Immature natural killer cell (primary cell): Measurements from ENCODE around the gene ACP1. TPM values are rescaled to one million over a fixed set of nuclear protein-coding genes. Genes with fewer than 3 reads are reported as not detected.

ENCODE experiments used
- DNase-seq, 3 donors: peaks; one replicate each; pipeline ENCODE4 v3.0.0; 2022; ENCODE audit warnings: mixed read lengths in 1 of 3
- H3K27ac Mint-ChIP-seq, 6 donors: one replicate each; pipeline ENCODE4 v1.8.0; 2020; ENCODE audit warnings: mixed read lengths in 6 of 6, mild to moderate bottlenecking in 5 of 6, inconsistent platforms in 4 of 6, moderate library complexity in 3 of 6
- H3K27me3 Mint-ChIP-seq, 3 donors: one replicate each; pipeline ENCODE4 v1.8.0; 2020 to 2021; ENCODE audit warnings: low read depth in 3 of 3, mild to moderate bottlenecking in 3 of 3, mixed read lengths in 3 of 3, moderate library complexity in 3 of 3, inconsistent platforms in 1 of 3
- H3K36me3 Mint-ChIP-seq, 3 donors: one replicate each; pipeline ENCODE4 v1.8.0; 2020; ENCODE audit warnings: mixed read lengths in 3 of 3, inconsistent platforms in 2 of 3, mild to moderate bottlenecking in 2 of 3
- H3K4me1 Mint-ChIP-seq, 2 donors: one replicate each; pipeline ENCODE4 v1.8.0; 2020; ENCODE audit warnings: inconsistent platforms in 2 of 2, mild to moderate bottlenecking in 2 of 2, mixed read lengths in 2 of 2, moderate library complexity in 1 of 2
- H3K4me3 Mint-ChIP-seq, 5 donors: one replicate each; pipeline ENCODE4 v1.8.0; 2020; ENCODE audit warnings: mild to moderate bottlenecking in 5 of 5, mixed read lengths in 5 of 5, inconsistent platforms in 3 of 5, moderate library complexity in 3 of 5
- H3K9me3 Mint-ChIP-seq, 6 donors: one replicate each; pipeline ENCODE4 v1.8.0; 2020; ENCODE audit warnings: mild to moderate bottlenecking in 6 of 6, mixed read lengths in 6 of 6, inconsistent platforms in 4 of 6, moderate library complexity in 3 of 6
- polyA plus RNA-seq, 3 donors: library from polyadenylated mRNA; unstranded; fragments of 300-500 nt; fragmentation: Illumina TruSeq; gene quantifications; one replicate each; pipeline ENCODE4 v1.2.3, GENCODE V29; 2021

The ACP1 gene
- polyA plus RNA-seq, 3 donors from 2014 or later: 191 to 339 (median 197) TPM

GRCh38 chr2:278312-278926 is 13.7 kb downstream of the ACP1 start:
- no peaks in the 10 kb centered on the region for H3K9me3 Mint-ChIP-seq
- no peak overlapping the region for H3K4me3 Mint-ChIP-seq
- peaks cover 0 to 1% (median 0%) of the 10 kb centered on the region in 3 donors for H3K27me3 Mint-ChIP-seq
- H3K27ac Mint-ChIP-seq: no peak overlapping the region
- peaks cover 6 to 12% of the 10 kb centered on the region in 2 donors for H3K4me1 Mint-ChIP-seq
- no peak for DNase-seq
- peaks cover 15 to 51% (median 35%) of the 10 kb centered on the region in 3 donors for H3K36me3 Mint-ChIP-seq

- no peak overlapping the region for H3K27ac Mint-ChIP-seq
- no peaks in the 10 kb centered on the region for H3K9me3 Mint-ChIP-seq
- DNase-seq: no peak
- no peak overlapping the region for H3K4me3 Mint-ChIP-seq
- peaks cover 0 to 1% (median 0%) of the 10 kb centered on the region in 3 donors for H3K27me3 Mint-ChIP-seq
- peaks cover 6 to 12% of the 10 kb centered on the region in 2 donors for H3K4me1 Mint-ChIP-seq
- peaks cover 15 to 51% (median 35%) of the 10 kb centered on the region in 3 donors for H3K36me3 Mint-ChIP-seq
Observed at GRCh38 chr2:278927-279320, 14.2 kb downstream of the ACP1 start.

- no peak overlapping the region for H3K27ac Mint-ChIP-seq
- H3K4me1 Mint-ChIP-seq: peaks cover 5 to 9% of the 10 kb centered on the region in 2 donors
- H3K36me3 Mint-ChIP-seq: peaks cover 15 to 49% (median 35%) of the 10 kb centered on the region in 3 donors
- peaks cover 0 to 1% (median 0%) of the 10 kb centered on the region in 3 donors for H3K27me3 Mint-ChIP-seq
- H3K4me3 Mint-ChIP-seq: no peak overlapping the region
- H3K9me3 Mint-ChIP-seq: no peaks in the 10 kb centered on the region
- no peak for DNase-seq
Observed at GRCh38 chr2:279366-279765, 14.6 kb downstream of the ACP1 start.

- no peak for DNase-seq
- Mint-ChIP-seq H3K9me3 (no peaks in the 10 kb centered on the region), H3K27ac (peak overlapping the region in 1 of 6 donors; percentile 42), H3K36me3 (peaks cover 15 to 46% (median 32%) of the 10 kb centered on the region in 3 donors), H3K4me1 (peaks cover 1 to 5% of the 10 kb centered on the region in 2 donors), H3K4me3 (no peak overlapping the region), H3K27me3 (peaks cover 0 to 1% (median 0%) of the 10 kb centered on the region in 3 donors)
Observed at GRCh38 chr2:279956-280649, 15.4 kb downstream of the ACP1 start.

- Mint-ChIP-seq H3K4me3 (no peak overlapping the region), H3K9me3 (no peaks in the 10 kb centered on the region), H3K27ac (no peak overlapping the region), H3K4me1 (peaks cover 0 to 9% of the 10 kb centered on the region in 2 donors), H3K36me3 (peaks cover 15 to 45% (median 29%) of the 10 kb centered on the region in 3 donors), H3K27me3 (peaks cover 0 to 1% (median 0%) of the 10 kb centered on the region in 3 donors)
- no peak for DNase-seq
Observed at GRCh38 chr2:280650-281110, 15.9 kb downstream of the ACP1 start.

- H3K27me3 Mint-ChIP-seq: peaks cover 0 to 3% (median 0%) of the 10 kb centered on the region in 3 donors
- H3K36me3 Mint-ChIP-seq: peaks cover 15 to 45% (median 25%) of the 10 kb centered on the region in 3 donors
- H3K4me3 Mint-ChIP-seq: no peak overlapping the region
- no peak overlapping the region for H3K27ac Mint-ChIP-seq
- no peaks in the 10 kb centered on the region for H3K9me3 Mint-ChIP-seq
- peaks cover 2 to 12% of the 10 kb centered on the region in 2 donors for H3K4me1 Mint-ChIP-seq
- DNase-seq: no peak
Observed at GRCh38 chr2:281381-281780, 16.6 kb downstream of the ACP1 start.

GRCh38 chr2:282371-283263 is 17.9 kb downstream of the ACP1 start:
- Mint-ChIP-seq H3K9me3 (no peaks in the 10 kb centered on the region), H3K36me3 (peaks cover 9 to 38% (median 17%) of the 10 kb centered on the region in 3 donors), H3K27ac (no peak overlapping the region), H3K4me3 (no peak overlapping the region), H3K27me3 (peaks cover 0 to 7% (median 5%) of the 10 kb centered on the region in 3 donors), H3K4me1 (peaks cover 5 to 10% of the 10 kb centered on the region in 2 donors)
- no peak for DNase-seq

- no peak overlapping the region for H3K4me3 Mint-ChIP-seq
- no peak overlapping the region for H3K27ac Mint-ChIP-seq
- no peaks in the 10 kb centered on the region for H3K9me3 Mint-ChIP-seq
- H3K27me3 Mint-ChIP-seq: peaks cover 0 to 7% (median 5%) of the 10 kb centered on the region in 3 donors
- H3K36me3 Mint-ChIP-seq: peaks cover 7 to 26% (median 8%) of the 10 kb centered on the region in 3 donors
- no peak for DNase-seq
- H3K4me1 Mint-ChIP-seq: peaks cover 7 to 10% of the 10 kb centered on the region in 2 donors
Observed at GRCh38 chr2:283996-284794, 19.4 kb downstream of the ACP1 start.

- Mint-ChIP-seq H3K27ac (no peak overlapping the region), H3K36me3 (peaks cover 2 to 24% (median 5%) of the 10 kb centered on the region in 3 donors), H3K9me3 (no peaks in the 10 kb centered on the region), H3K27me3 (peaks cover 0 to 9% (median 7%) of the 10 kb centered on the region in 3 donors), H3K4me1 (peaks cover 11 to 18% of the 10 kb centered on the region in 2 donors), H3K4me3 (peak overlapping the region in 2 of 5 donors; percentile 1 to 41)
- no peak for DNase-seq
Observed at GRCh38 chr2:284896-285492, 20.2 kb downstream of the ACP1 start.

GRCh38 chr2:285531-285930 is 20.8 kb downstream of the ACP1 start:
- Mint-ChIP-seq H3K9me3 (no peaks in the 10 kb centered on the region), H3K36me3 (peaks cover 0 to 20% (median 5%) of the 10 kb centered on the region in 3 donors), H3K27me3 (peaks cover 0 to 9% (median 8%) of the 10 kb centered on the region in 3 donors), H3K4me3 (peak overlapping the region in 3 of 5 donors; percentile 1 to 41 (median 21)), H3K27ac (no peak overlapping the region), H3K4me1 (peaks cover 13 to 21% of the 10 kb centered on the region in 2 donors)
- no peak for DNase-seq

GRCh38 chr2:286035-286434 is 21.3 kb downstream of the ACP1 start:
- H3K27me3 Mint-ChIP-seq: peaks cover 0 to 11% (median 8%) of the 10 kb centered on the region in 3 donors
- H3K36me3 Mint-ChIP-seq: peaks cover 0 to 16% (median 2%) of the 10 kb centered on the region in 3 donors
- H3K4me1 Mint-ChIP-seq: peaks cover 13 to 21% of the 10 kb centered on the region in 2 donors
- peak overlapping the region; percentile 12 to 56 (median 31) for H3K4me3 Mint-ChIP-seq
- no peak overlapping the region for H3K27ac Mint-ChIP-seq
- DNase-seq: no peak
- no peaks in the 10 kb centered on the region for H3K9me3 Mint-ChIP-seq

- H3K27me3 Mint-ChIP-seq: peaks cover 0 to 11% (median 8%) of the 10 kb centered on the region in 3 donors
- H3K36me3 Mint-ChIP-seq: peaks cover 0 to 8% (median 0%) of the 10 kb centered on the region in 3 donors
- peak overlapping the region; percentile 61 to 76 (median 69) for H3K4me3 Mint-ChIP-seq
Observed at GRCh38 chr2:286774-287392, 22.1 kb downstream of the ACP1 start.

More at GRCh38 chr2:286774-287392, 22.1 kb downstream of the ACP1 start:
- H3K9me3 Mint-ChIP-seq: no peaks in the 10 kb centered on the region
- DNase-seq: no peak
- no peak overlapping the region for H3K27ac Mint-ChIP-seq
- H3K4me1 Mint-ChIP-seq: peaks cover 13 to 21% of the 10 kb centered on the region in 2 donors
